GM23248 (cell line): Measurements from ENCODE around the gene ARHGEF4.

Source experiments
- EZH2 ChIP-seq: fragments of 200-600 bp; sonication (generic); IDR thresholded peaks from 2 replicates; pipeline ENCODE4 v1.6.1; 2018; ENCODE audit warnings: antibody characterized with exemption, mild to moderate bottlenecking; ENCODE audit not compliant: insufficient read depth, poor library complexity, severe bottlenecking
- EZH2phosphoT487 ChIP-seq: fragments of 200-600 bp; sonication (generic); IDR thresholded peaks from 2 replicates; pipeline ENCODE4 v1.6.1; 2018; ENCODE audit warnings: antibody characterized with exemption, moderate library complexity, mild to moderate bottlenecking, low read depth; ENCODE audit not compliant: insufficient read depth

DNA sequence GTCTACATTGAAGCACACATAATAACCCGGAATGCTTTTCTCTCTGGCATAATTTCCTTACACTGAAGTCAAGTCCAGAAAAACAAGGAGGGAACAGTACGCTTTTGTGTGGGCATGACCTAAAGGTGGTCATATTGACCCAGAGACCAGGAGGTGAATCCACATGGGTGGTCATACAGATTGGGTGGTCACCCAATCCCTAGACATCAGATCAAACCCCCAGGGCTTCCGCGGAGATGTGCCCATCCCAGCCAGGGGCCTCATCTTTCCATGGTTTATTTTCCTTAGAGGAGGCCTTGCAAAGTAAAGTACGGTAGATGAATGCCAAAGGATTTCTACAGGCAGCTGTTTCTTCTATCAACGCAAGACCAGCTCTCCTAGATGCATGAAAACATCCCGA, 217.8 kb downstream of the ARHGEF4 start:
- TF ChIP-seq EZH2 (no peak), EZH2phosphoT487 (no peak)
